HCT116 (cell line): ENCODE data around the gene COG5. TPM values are rescaled to one million over a fixed set of nuclear protein-coding genes. Genes with fewer than 3 reads are reported as not detected.

Experiments
- ATAC-seq: fragments of 200-7000 bp; cut with Tn5 transposase; 2 replicates; pipeline ENCODE4 v1.9.1; 2020; ENCODE audit warnings: mild to moderate bottlenecking, moderate library complexity
- BruUV-seq: library from RNA; stranded (reverse); fragments of 400-500 nt; replicated peaks from 2 replicates; lab custom pipeline; 2021; lab: Mats Ljungman, UMichigan
- CTCF ChIA-PET: fragments of 300-600 bp; sonication (Branson Sonifier 250); formaldehyde crosslinking; loops from one replicate; lab custom pipeline; 2021; ENCODE audit warnings: antibody characterized with exemption; lab: Charles Lee
- POLR2A ChIA-PET: fragments of 300-600, 350-600 bp; sonication (Branson Sonifier 250); formaldehyde crosslinking; loops from one replicate; lab custom pipeline; 2021; ENCODE audit warnings: antibody characterized with exemption; lab: Charles Lee
- RAD21 ChIA-PET, 2 experiments: fragments of 300-600 bp; sonication (Branson Sonifier 250); formaldehyde crosslinking; loops; one replicate each; lab custom pipeline; 2023; ENCODE audit warnings: low total read pairs in 2 of 2; ENCODE audit not compliant: uncharacterized antibody in 2 of 2, unreplicated experiment in 2 of 2, low non-redundant PET in 1 of 2; lab: Charles Lee
- DNase-seq: peaks from one replicate; pipeline ENCODE4 v3.0.0-alpha.2; 2010; ENCODE audit warnings: low read depth, low spot score
- H2AFZ ChIP-seq: fragments of 200-600 bp; shearing (Covaris generic), sonication (generic); 2 replicates; pipeline ENCODE4 v1.6.1; 2017; ENCODE audit warnings: low read depth, mixed run types, mixed read lengths, antibody characterized with exemption, low read length; ENCODE audit not compliant: poor library complexity, severe bottlenecking
- H3K27ac ChIP-seq: 2 replicates; pipeline ENCODE4 v1.5.1; 2012; ENCODE audit warnings: low read depth, low read length
- H3K27me3 ChIP-seq: fragments of 200-600 bp; sonication (generic); 2 replicates; pipeline ENCODE4 v1.6.1; 2016; ENCODE audit warnings: mixed run types, low read length, mixed read lengths; ENCODE audit not compliant: insufficient read depth
- H3K36me3 ChIP-seq, 2 experiments: fragments of 200-500 bp in 1 of 2; fragments of 200-600 bp in 1 of 2; sonication (Bioruptor generic) in 1 of 2; sonication (generic) in 1 of 2; 2 replicates each; pipeline versions ENCODE4 v1.5.1 to v1.6.1; 2014 to 2016; ENCODE audit warnings: low read length in 2 of 2, inconsistent platforms in 1 of 2, mixed read lengths in 1 of 2, mixed run types in 1 of 2; ENCODE audit not compliant: insufficient read depth in 2 of 2, control insufficient read depth in 1 of 2
- H3K4me1 ChIP-seq, 2 experiments: fragments of 200-600 bp in 1 of 2; sonication (generic) in 1 of 2; 2 replicates each; pipeline versions ENCODE4 v1.5.1 to v1.6.1; 2012 to 2017; ENCODE audit warnings: low read length in 2 of 2, inconsistent platforms in 1 of 2, mild to moderate bottlenecking in 1 of 2, mixed read lengths in 1 of 2, mixed run types in 1 of 2, moderate library complexity in 1 of 2; ENCODE audit not compliant: insufficient read depth in 2 of 2, control insufficient read depth in 1 of 2
- H3K4me2 ChIP-seq: fragments of 200-600 bp; sonication (generic); 2 replicates; pipeline ENCODE4 v1.6.1; 2017; ENCODE audit warnings: mixed run types, low read length, mixed read lengths
- H3K4me3 ChIP-seq, 2 experiments: fragments of 200-600 bp in 1 of 2; sonication (generic) in 1 of 2; replicated peaks in 1 of 2; 2 replicates each; pipeline ENCODE4 v1.5.1; 2011 to 2016; ENCODE audit warnings: low read length in 2 of 2, control low read depth in 1 of 2, low read depth in 1 of 2, mild to moderate bottlenecking in 1 of 2, mixed read lengths in 1 of 2, mixed run types in 1 of 2
- H3K79me2 ChIP-seq: fragments of 200-600 bp; sonication (generic); 2 replicates; pipeline ENCODE4 v1.6.1; 2017; ENCODE audit warnings: mild to moderate bottlenecking, mixed run types, low read length, moderate library complexity, mixed read lengths; ENCODE audit not compliant: insufficient read depth
- H3K9ac ChIP-seq: fragments of 200-600 bp; sonication (generic); 2 replicates; pipeline ENCODE4 v1.6.1; 2016; ENCODE audit warnings: low read length, mixed read lengths
- H3K9me2 ChIP-seq: fragments of 200-600 bp; sonication (generic), shearing (Covaris generic); 2 replicates; pipeline ENCODE4 v1.6.1; 2017; ENCODE audit warnings: mixed run types, mild to moderate bottlenecking, moderate library complexity; ENCODE audit not compliant: insufficient read depth
- H3K9me3 ChIP-seq, 2 experiments: fragments of 200-500 bp in 1 of 2; fragments of 200-600 bp in 1 of 2; sonication (Bioruptor generic) in 1 of 2; sonication (generic) in 1 of 2; 2 replicates each; pipeline ENCODE4 v1.6.1; 2014 to 2017; ENCODE audit warnings: low read length in 2 of 2, mixed read lengths in 2 of 2, inconsistent platforms in 1 of 2, low read depth in 1 of 2, mild to moderate bottlenecking in 1 of 2, mixed run types in 1 of 2, moderate library complexity in 1 of 2; ENCODE audit not compliant: control insufficient read depth in 1 of 2, insufficient read depth in 1 of 2
- H4K20me1 ChIP-seq: fragments of 200-600 bp; sonication (generic), shearing (Covaris generic); 2 replicates; pipeline ENCODE4 v1.6.1; 2017; ENCODE audit warnings: mixed run types, mild to moderate bottlenecking, moderate library complexity; ENCODE audit not compliant: insufficient read depth
- ATF3 ChIP-seq: IDR thresholded peaks from 2 replicates; pipeline ENCODE4 v1.6.1; 2012
- CEBPB ChIP-seq: IDR thresholded peaks from 2 replicates; pipeline ENCODE4 v1.6.1; 2012; ENCODE audit warnings: low read depth
- MAX ChIP-seq: IDR thresholded peaks from 2 replicates; pipeline ENCODE4 v1.6.1; 2012
- SIN3A ChIP-seq: IDR thresholded peaks from 2 replicates; pipeline ENCODE4 v1.6.1; 2012; ENCODE audit warnings: low read depth
- ZBTB33 ChIP-seq: IDR thresholded peaks from 2 replicates; pipeline ENCODE4 v1.6.1; 2011; ENCODE audit warnings: mild to moderate bottlenecking, low read length, moderate library complexity; ENCODE audit not compliant: insufficient replicate concordance; ENCODE audit errors: extremely low read depth
- intact Hi-C: fragments of 100-400 bp; cut with micrococcal nuclease; formaldehyde crosslinking; loops from 2 replicates; pipeline ENCODE4 v1.10.0; 2022
- total RNA-seq: library from RNA; stranded (reverse); gene quantifications from one replicate; pipeline ENCODE4 v1.2.1, GENCODE V29; 2021; ENCODE audit not compliant: unreplicated experiment

COG5 gene
- total RNA-seq, 1 experiment from 2014 or later: 30.7 TPM

GRCh38 chr7:107304063-107304462, 259.7 kb downstream of the COG5 start:
- H3K4me2 ChIP-seq: no peak overlapping the region
- no peaks in the 10 kb centered on the region for H3K9me3 ChIP-seq
- no peaks in the 10 kb centered on the region for H3K79me2 ChIP-seq
- ChIA-PET CTCF (no interaction called here), RAD21 (no interaction called here), POLR2A (no interaction called here)
- no peaks in the 10 kb centered on the region for H4K20me1 ChIP-seq
- no peak for TF ChIP-seq MAX
- no peak overlapping the region for H2AFZ ChIP-seq
- H3K27ac ChIP-seq: no peak overlapping the region
- no TSS peak for BruUV-seq
- no peaks in the 10 kb centered on the region for H3K27me3 ChIP-seq
- ATAC-seq (no peak), DNase-seq (no peak)
- H3K4me1 ChIP-seq: no peaks in the 10 kb centered on the region
- intact Hi-C loops: no loop called here
- no peak overlapping the region for H3K4me3 ChIP-seq
- no peaks in the 10 kb centered on the region for H3K36me3 ChIP-seq
- no peak overlapping the region for H3K9ac ChIP-seq
- H3K9me2 ChIP-seq: no peaks in the 10 kb centered on the region

GRCh38 chr7:107302250-107302847, 261.4 kb downstream of the COG5 start:
- Histone ChIP-seq H3K9ac (no peak overlapping the region), H3K4me3 (no peak overlapping the region), H3K79me2 (no peaks in the 10 kb centered on the region)
- intact Hi-C loops: no loop called here
- TF ChIP-seq MAX (no peak), SIN3A (no peak), CEBPB (no peak), ZBTB33 (no peak), ATF3 (no peak)
- TF ChIP-seq, all 23 proteins: peak for 0
- POLR2A ChIA-PET: no interaction called here
- DNase-seq (no peak), ATAC-seq (no peak)
- Histone ChIP-seq H3K4me2 (no peak overlapping the region), H3K9me3 (no peaks in the 10 kb centered on the region), H4K20me1 (no peaks in the 10 kb centered on the region), H3K4me1 (no peaks in the 10 kb centered on the region), H2AFZ (no peak overlapping the region), H3K36me3 (no peaks in the 10 kb centered on the region), H3K27ac (no peak overlapping the region), H3K27me3 (no peaks in the 10 kb centered on the region), H3K9me2 (no peaks in the 10 kb centered on the region)
- no TSS peak for BruUV-seq
- RAD21 ChIA-PET: no interaction called here
- CTCF ChIA-PET: no interaction called here
